SU-DHL-6 (cell line): Measurements from ENCODE around the gene ACACB.

Experiments
- CTCF ChIP-seq: fragments of 200-600 bp; sonication (generic); IDR thresholded peaks from one replicate; pipeline ENCODE4 v1.5.1; 2017; ENCODE audit warnings: antibody characterized with exemption, mild to moderate bottlenecking, low read length, moderate library complexity; ENCODE audit not compliant: insufficient read depth, poor library complexity, severe bottlenecking
- EZH2phosphoT487 ChIP-seq: fragments of 200-600 bp; sonication (generic), shearing (Covaris generic); conservative IDR thresholded peaks from 2 replicates; pipeline ENCODE4 v1.6.1; 2018; ENCODE audit warnings: mild to moderate bottlenecking, antibody characterized with exemption, low read length, moderate library complexity, mixed read lengths

- TF ChIP-seq CTCF (no peak), EZH2phosphoT487 (no peak)
Measured at GRCh38 chr12:109115758-109116610, at the start of gene ACACB.
